Measurements from ENCODE around the gene APOBR. TPM values are rescaled to one million over a fixed set of nuclear protein-coding genes. Genes with fewer than 3 reads are reported as not detected.
A peak's percentile ranks its signal among the peaks of the same experiment; 100 is the strongest.

The APOBR gene
- total and polyA plus RNA-seq, 4 experiments from 2014 or later, result 0.12 to 9.9 (median 6.3) TPM

DNA sequence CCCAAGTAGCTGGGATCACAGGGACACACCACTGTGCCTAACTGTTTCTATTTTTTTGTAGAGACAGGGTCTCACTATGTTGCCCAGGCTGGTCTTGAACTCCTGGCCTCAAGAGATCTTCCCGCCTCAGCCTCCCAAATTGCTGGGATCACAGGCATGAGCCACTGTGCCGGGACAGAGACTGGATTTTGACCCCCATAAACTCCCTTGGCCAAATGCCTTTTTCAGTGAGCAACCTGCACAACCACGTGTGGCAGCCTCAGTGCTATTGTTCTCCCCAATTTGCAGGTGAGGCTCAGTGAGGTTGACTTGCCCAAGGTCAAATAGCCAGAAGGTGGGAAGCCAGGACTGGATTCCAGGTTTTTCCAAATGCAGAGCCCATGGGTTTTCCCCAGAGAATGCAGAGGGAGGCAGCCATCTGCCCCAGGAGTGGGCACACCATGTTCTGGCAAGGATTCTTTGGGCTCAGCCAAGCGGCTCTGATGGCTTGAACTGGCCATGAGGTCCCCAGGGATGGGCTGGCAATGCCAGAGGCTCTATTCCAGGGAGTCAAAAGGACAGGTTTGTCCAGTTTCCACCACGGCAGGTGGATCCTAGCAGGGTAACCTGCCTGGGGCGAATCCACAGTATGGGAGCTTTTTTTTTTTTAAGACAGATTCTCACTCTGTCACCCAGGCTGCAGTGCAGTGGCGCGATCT is 10.4 kb downstream of the APOBR start:
- Histone ChIP-seq H3K36me3 (ENCODE audit: insufficient read depth, low read length) (no peaks in the 10 kb centered on the region), H3K9me3 (ENCODE audit: control insufficient read depth in 1 of 2, low read length in 2 of 2) (no peaks in the 10 kb centered on the region), H3K27ac (ENCODE audit: low read depth, low read length) (no peak overlapping the region), H3K27me3 (ENCODE audit: insufficient read depth, low read length) (no peaks in the 10 kb centered on the region), H3K4me3 (ENCODE audit: low read length in 2 of 2) (no peak overlapping the region), H3K4me1 (ENCODE audit: insufficient read depth, low read length) (peaks cover 15% of the 10 kb centered on the region)
- POLR2A ChIA-PET (ENCODE audit: partially characterized antibody), result interaction anchor here (2.6 kb wide), 1 partner anchor 11 kb away, joined by 17 read pairs; the partner anchor contains the start of gene APOBR
- DNase-seq, result no peak
- peaks cover 8 to 20% (median 11%) of the 10 kb centered on the region in 4 donors for H3K4me1 Mint-ChIP-seq
- no peak overlapping the region for H3K4me3 Mint-ChIP-seq
- intact Hi-C loops (cut with micrococcal nuclease), result no loop called here
- H3K36me3 Mint-ChIP-seq, result peaks cover 0 to 3% of the 10 kb centered on the region in 2 donors
- peaks cover 0 to 2% (median 0%) of the 10 kb centered on the region in 8 donors for H3K9me3 Mint-ChIP-seq
- H3K27me3 Mint-ChIP-seq, result no peaks in the 10 kb centered on the region
- CTCF ChIA-PET (ENCODE audit: partially characterized antibody), result no interaction called here
- no peak overlapping the region for H3K27ac Mint-ChIP-seq

DNA sequence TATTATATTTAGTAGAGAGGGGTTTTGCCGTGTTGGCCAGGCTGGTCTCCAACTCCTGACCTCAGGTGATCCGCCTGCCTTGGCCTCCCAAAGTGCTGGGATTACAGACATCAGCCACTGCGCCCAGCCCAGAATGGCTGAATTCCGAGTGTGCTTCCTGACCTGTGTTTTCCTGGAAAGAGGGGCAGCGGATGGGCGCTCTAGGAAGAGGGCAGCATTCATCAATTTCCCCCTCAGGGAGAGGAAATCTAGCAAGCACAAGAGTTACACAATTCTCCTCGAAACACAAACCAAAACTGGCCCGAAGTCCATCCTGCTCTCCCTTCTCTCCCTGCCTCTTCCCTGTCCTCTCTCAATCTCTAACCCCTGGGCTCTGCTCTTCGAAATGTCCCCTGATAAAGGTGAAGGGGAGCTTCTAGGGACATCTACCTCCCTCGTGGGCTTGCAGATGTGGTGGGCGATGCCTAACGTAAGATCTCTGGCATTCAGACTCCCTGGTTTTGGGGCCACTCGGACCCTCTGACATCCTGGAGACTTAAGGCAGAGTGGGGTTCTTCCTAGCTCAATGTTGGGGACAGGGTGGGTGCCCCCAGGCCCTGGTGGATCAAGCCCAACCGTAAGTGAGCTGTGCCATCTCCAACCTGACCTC is 11.2 kb downstream of the APOBR start:
- Mint-ChIP-seq H3K27me3 (no peaks in the 10 kb centered on the region), H3K9me3 (peaks cover 0 to 2% (median 0%) of the 10 kb centered on the region in 8 donors), H3K4me3 (no peak overlapping the region), H3K36me3 (no peaks in the 10 kb centered on the region), H3K4me1 (peaks cover 7 to 17% (median 11%) of the 10 kb centered on the region in 4 donors), H3K27ac (peak overlapping the region in 3 of 7 donors; percentile 22 to 80 (median 25))
- Histone ChIP-seq H3K36me3 (ENCODE audit: insufficient read depth, low read length) (no peaks in the 10 kb centered on the region), H3K27me3 (ENCODE audit: insufficient read depth, low read length) (no peaks in the 10 kb centered on the region), H3K27ac (ENCODE audit: low read depth, low read length) (no peak overlapping the region), H3K4me3 (ENCODE audit: low read length in 2 of 2) (no peak overlapping the region), H3K9me3 (ENCODE audit: control insufficient read depth in 1 of 2, low read length in 2 of 2) (no peaks in the 10 kb centered on the region), H3K4me1 (ENCODE audit: insufficient read depth, low read length) (peaks cover 15% of the 10 kb centered on the region)
- no peak for DNase-seq
- intact Hi-C loops (cut with micrococcal nuclease), result no loop called here
- ChIA-PET CTCF (ENCODE audit: partially characterized antibody) (no interaction called here), POLR2A (ENCODE audit: partially characterized antibody) (interaction anchor here (0.8 kb wide), 1 partner anchor 29 kb away, joined by 4 read pairs; no protein-coding TSS in a partner anchor)

DNA sequence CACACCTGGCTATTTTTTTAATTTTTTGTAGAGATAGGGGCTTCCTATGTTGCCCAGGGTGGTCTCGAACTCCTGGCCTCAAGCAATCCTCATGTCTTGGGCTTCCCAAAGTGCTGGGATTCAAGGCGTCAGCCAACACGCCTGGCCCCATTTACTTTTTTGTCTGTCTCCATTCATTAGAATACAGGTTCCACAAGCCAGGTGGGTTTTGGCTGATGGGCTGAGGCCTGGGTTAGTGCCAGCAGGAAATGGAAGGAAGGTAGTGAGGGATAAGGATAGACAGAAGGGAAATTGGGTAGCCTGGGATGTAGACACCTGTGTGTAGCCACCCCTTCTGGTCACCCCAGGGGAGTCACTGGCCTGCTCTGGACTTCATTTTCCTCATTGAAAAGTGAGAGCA is 16.6 kb downstream of the APOBR start:
- CTCF ChIA-PET (ENCODE audit: partially characterized antibody), result no interaction called here
- Mint-ChIP-seq H3K4me1 (peaks cover 7 to 21% (median 13%) of the 10 kb centered on the region in 4 donors), H3K36me3 (no peaks in the 10 kb centered on the region)

DNA sequence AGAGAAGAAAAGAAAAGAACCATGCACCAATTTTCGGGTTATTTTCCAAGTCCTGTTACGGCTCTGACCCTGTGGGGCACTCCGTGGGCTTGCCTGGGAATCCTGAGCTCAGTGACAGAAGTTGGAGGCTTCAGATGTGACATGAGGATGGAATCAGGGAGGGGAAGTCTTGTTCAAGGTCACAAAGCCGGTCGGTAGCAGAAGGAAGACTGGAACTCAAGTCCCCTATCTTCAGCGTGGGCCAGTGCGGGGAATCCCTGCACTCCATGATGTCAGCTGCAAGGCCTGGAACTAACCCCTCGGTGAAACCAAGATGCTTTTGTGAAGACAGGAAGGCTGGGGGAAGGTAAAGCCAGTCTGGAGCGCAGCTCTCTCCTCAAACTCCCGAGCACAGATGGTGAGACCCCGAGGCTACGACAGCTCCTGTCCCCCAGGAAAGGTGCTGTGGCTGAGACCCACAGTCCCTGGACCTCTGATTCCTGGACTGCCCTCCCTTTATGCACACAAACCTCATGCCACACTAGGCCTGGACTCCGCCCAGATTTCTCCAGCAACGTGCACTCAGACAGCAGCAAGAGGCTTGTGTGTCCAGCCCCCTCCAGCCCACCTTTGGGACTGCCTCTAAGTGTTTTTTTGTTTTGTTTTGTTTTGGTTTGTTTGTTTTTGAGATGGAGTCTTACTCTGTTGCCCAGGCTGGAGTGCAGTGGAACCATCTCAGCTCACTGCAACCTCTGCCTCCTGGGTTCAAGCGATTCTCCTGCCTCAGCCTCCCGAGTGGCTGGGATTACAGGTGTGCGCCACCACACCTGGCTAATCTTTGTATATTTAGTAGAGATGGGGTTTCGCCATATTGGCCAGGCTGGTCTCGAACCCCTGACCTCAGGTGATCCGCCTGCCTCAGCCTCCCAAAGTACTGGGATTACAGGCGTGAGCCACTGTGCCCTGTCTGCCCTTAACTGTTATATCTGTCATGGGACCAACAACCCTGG is 17.7 kb downstream of the APOBR start:
- Mint-ChIP-seq H3K36me3 (no peaks in the 10 kb centered on the region), H3K4me1 (peaks cover 4 to 19% (median 13%) of the 10 kb centered on the region in 4 donors), H3K27ac (no peak overlapping the region), H3K27me3 (no peaks in the 10 kb centered on the region), H3K9me3 (peaks cover 0 to 2% (median 0%) of the 10 kb centered on the region in 8 donors), H3K4me3 (no peak overlapping the region)
- Histone ChIP-seq H3K36me3 (ENCODE audit: insufficient read depth, low read length) (no peaks in the 10 kb centered on the region), H3K9me3 (ENCODE audit: control insufficient read depth in 1 of 2, low read length in 2 of 2) (no peaks in the 10 kb centered on the region), H3K4me3 (ENCODE audit: low read length in 2 of 2) (no peak overlapping the region), H3K4me1 (ENCODE audit: insufficient read depth, low read length) (peaks cover 17% of the 10 kb centered on the region), H3K27ac (ENCODE audit: low read depth, low read length) (no peak overlapping the region), H3K27me3 (ENCODE audit: insufficient read depth, low read length) (no peaks in the 10 kb centered on the region)
- ChIA-PET POLR2A (ENCODE audit: partially characterized antibody) (no interaction called here), CTCF (ENCODE audit: partially characterized antibody) (interaction anchor here (0.9 kb wide), 1 partner anchor 22 kb away, joined by 3 read pairs; no protein-coding TSS in a partner anchor)
- DNase-seq, result no peak
- intact Hi-C loops (cut with micrococcal nuclease), result no loop called here

More for the DNA sequence above, 16.6 kb downstream of the APOBR start:
- no peak overlapping the region for H3K27ac Mint-ChIP-seq
- intact Hi-C loops (cut with micrococcal nuclease), result no loop called here
- DNase-seq, result no peak
- no peak overlapping the region for H3K27ac ChIP-seq (ENCODE audit: low read depth, low read length)
- POLR2A ChIA-PET (ENCODE audit: partially characterized antibody), result interaction anchor here (0.6 to 1.1 kb wide), 2 partner anchors 17 to 1652 kb away, joined by 3 to 4 read pairs; partner anchors contain the start of gene APOBR
- H3K4me3 ChIP-seq (ENCODE audit: low read length in 2 of 2), result no peak overlapping the region
- no peaks in the 10 kb centered on the region for H3K36me3 ChIP-seq (ENCODE audit: insufficient read depth, low read length)
- H3K4me1 ChIP-seq (ENCODE audit: insufficient read depth, low read length), result peaks cover 18% of the 10 kb centered on the region
- peaks cover 0 to 2% (median 0%) of the 10 kb centered on the region in 8 donors for H3K9me3 Mint-ChIP-seq
- no peaks in the 10 kb centered on the region for H3K27me3 ChIP-seq (ENCODE audit: insufficient read depth, low read length)
- H3K4me3 Mint-ChIP-seq, result no peak overlapping the region
- no peaks in the 10 kb centered on the region for H3K27me3 Mint-ChIP-seq
- no peaks in the 10 kb centered on the region for H3K9me3 ChIP-seq (ENCODE audit: control insufficient read depth in 1 of 2, low read length in 2 of 2)

DNA sequence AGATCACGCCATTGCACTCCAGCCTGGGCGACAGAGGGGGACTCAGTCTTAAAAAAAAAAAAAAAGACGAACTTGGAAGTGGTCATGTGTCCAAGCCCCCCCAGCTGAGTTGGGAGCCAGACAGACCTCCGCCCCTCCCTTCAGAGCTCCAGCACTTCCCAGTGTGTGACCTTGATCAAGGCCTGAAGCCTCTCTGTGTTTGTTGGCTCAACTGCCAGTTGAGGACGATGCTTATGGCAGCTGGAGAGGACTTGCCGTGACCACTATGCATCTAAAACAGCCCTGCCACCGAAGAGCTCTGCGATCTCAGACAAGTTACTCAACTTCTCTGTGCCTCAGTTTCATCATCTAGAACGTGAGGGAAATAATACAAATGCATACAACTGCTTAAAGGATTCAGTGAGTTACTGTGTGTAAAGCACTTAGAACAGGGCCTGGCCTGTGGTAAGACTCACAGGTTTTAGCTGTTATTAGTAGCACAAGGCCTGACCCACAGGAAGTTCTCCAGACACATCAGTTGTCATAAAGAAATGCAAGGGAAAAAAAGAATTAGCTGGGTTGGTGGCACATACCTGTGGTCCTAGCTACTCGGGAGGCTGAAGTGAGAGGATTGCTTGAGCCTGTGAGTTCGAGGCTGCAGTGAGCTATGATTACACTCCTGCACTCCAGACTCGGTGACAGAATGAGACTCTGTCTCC is 19.2 kb downstream of the APOBR start:
- intact Hi-C loops (cut with micrococcal nuclease), result no loop called here
- no peaks in the 10 kb centered on the region for H3K9me3 Mint-ChIP-seq
- no peak for DNase-seq
- Histone ChIP-seq H3K9me3 (ENCODE audit: control insufficient read depth in 1 of 2, low read length in 2 of 2) (no peaks in the 10 kb centered on the region), H3K27me3 (ENCODE audit: insufficient read depth, low read length) (no peaks in the 10 kb centered on the region), H3K4me1 (ENCODE audit: insufficient read depth, low read length) (peaks cover 2% of the 10 kb centered on the region), H3K4me3 (ENCODE audit: low read length in 2 of 2) (no peak overlapping the region), H3K27ac (ENCODE audit: low read depth, low read length) (no peak overlapping the region), H3K36me3 (ENCODE audit: insufficient read depth, low read length) (no peaks in the 10 kb centered on the region)
- POLR2A ChIA-PET (ENCODE audit: partially characterized antibody), result interaction anchor here (0.6 to 1.6 kb wide), 4 partner anchors 10 to 21 kb away, joined by 3 to 11 read pairs (median 4); partner anchors contain the start of genes APOBR and CLN3
- H3K36me3 Mint-ChIP-seq, result no peaks in the 10 kb centered on the region
- CTCF ChIA-PET (ENCODE audit: partially characterized antibody), result interaction anchor here (1.3 kb wide), 1 partner anchor 21 kb away, joined by 3 read pairs; no protein-coding TSS in a partner anchor
- peaks cover 0 to 6% (median 3%) of the 10 kb centered on the region in 4 donors for H3K4me1 Mint-ChIP-seq
- H3K27me3 Mint-ChIP-seq, result no peaks in the 10 kb centered on the region
- H3K4me3 Mint-ChIP-seq, result no peak overlapping the region
- H3K27ac Mint-ChIP-seq, result peak overlapping the region in 6 of 7 donors; percentile 1 to 69 (median 46)

DNA sequence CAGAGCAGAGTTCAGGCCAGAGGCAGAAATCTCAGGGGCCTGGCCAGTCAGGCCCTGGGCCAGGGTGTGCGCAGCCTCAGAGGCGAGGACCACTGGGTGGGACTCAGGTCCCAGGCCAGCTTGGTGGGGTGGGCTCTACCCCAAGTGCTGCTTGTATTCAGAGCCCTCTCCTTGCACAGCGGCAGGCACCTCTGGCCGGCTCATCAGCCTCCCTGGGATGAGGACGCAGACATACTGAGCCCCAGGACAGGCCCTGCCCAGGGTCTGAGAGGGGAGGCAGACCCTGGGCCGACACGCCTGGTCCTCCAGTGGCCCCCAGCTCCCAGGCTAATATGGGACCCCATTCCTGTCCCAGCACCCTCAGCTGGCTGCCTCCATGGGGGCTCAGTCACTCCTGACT is 19.8 kb downstream of the APOBR start:
- DNase-seq, result no peak
- no peak overlapping the region for H3K4me3 Mint-ChIP-seq
- H3K9me3 Mint-ChIP-seq, result no peaks in the 10 kb centered on the region
- Histone ChIP-seq H3K27ac (ENCODE audit: low read depth, low read length) (no peak overlapping the region), H3K4me3 (ENCODE audit: low read length in 2 of 2) (no peak overlapping the region), H3K27me3 (ENCODE audit: insufficient read depth, low read length) (no peaks in the 10 kb centered on the region), H3K9me3 (ENCODE audit: control insufficient read depth in 1 of 2, low read length in 2 of 2) (no peaks in the 10 kb centered on the region), H3K36me3 (ENCODE audit: insufficient read depth, low read length) (no peaks in the 10 kb centered on the region), H3K4me1 (ENCODE audit: insufficient read depth, low read length) (peaks cover 2% of the 10 kb centered on the region)
- peaks cover 0 to 6% (median 3%) of the 10 kb centered on the region in 4 donors for H3K4me1 Mint-ChIP-seq
- ChIA-PET CTCF (ENCODE audit: partially characterized antibody) (interaction anchor here (1.3 kb wide), 1 partner anchor 20 kb away, joined by 3 read pairs; no protein-coding TSS in a partner anchor), POLR2A (ENCODE audit: partially characterized antibody) (interaction anchor here (0.6 to 1.6 kb wide), 3 partner anchors 10 to 20 kb away, joined by 3 to 11 read pairs (median 4); partner anchors contain the start of gene APOBR)
- no peaks in the 10 kb centered on the region for H3K27me3 Mint-ChIP-seq
- H3K27ac Mint-ChIP-seq, result peak overlapping the region in 1 of 7 donors; percentile 11
- H3K36me3 Mint-ChIP-seq, result no peaks in the 10 kb centered on the region
- intact Hi-C loops (cut with micrococcal nuclease), result no loop called here
